ENCODE data around the gene LMO7. TPM values are rescaled to one million over a fixed set of nuclear protein-coding genes. Genes with fewer than 3 reads are reported as not detected.

Gene LMO7
- total RNA-seq, 2 experiments from 2014 or later = 21.4 to 25.4 TPM

GRCh38 chr13:75635101-75635827 lies 866 bp upstream of the LMO7 start:
- Histone ChIP-seq H3K4me3 (ENCODE audit: low read depth, low read length, poor library complexity, severe bottlenecking) (peak overlapping the region; percentile 71), H3K4me2 (ENCODE audit: low read length) (peak overlapping the region; percentile 86), H2AFZ (ENCODE audit: low read length) (peak overlapping the region; percentile 96), H3K9me2 (ENCODE audit: insufficient read depth, low read length) (no peaks in the 10 kb centered on the region), H3K4me1 (ENCODE audit: insufficient read depth, low read length, poor library complexity, severe bottlenecking) (peaks cover 23% of the 10 kb centered on the region), H3K27ac (ENCODE audit: low read depth, low read length, poor library complexity, severe bottlenecking) (no peak overlapping the region), H3K79me2 (ENCODE audit: insufficient read depth, low read depth, low read length) (no peaks in the 10 kb centered on the region), H3K36me3 (ENCODE audit: insufficient read depth, low read length) (no peaks in the 10 kb centered on the region), H3K9me3 (ENCODE audit: low read length) (no peaks in the 10 kb centered on the region), H4K20me1 (ENCODE audit: insufficient read depth, low read length) (no peaks in the 10 kb centered on the region; the same call in 1 of the 2 replicates)
- no TSS peak for BruUV-seq (replicated peaks)
- intact Hi-C loops (cut with micrococcal nuclease; ENCODE audit: unreplicated experiment) = loop anchor here (5.0 kb wide), 2 partner anchors 153 to 268 kb away; partner anchors contain the start of gene TBC1D4
- POLR2A ChIA-PET = interaction anchor here (0.9 kb wide), 1 partner anchor 14 kb away, joined by 4 read pairs; no protein-coding TSS in a partner anchor
- DNase-seq (ENCODE audit: low spot score) = no peak
- CTCF ChIA-PET (ENCODE audit: unreplicated experiment) = no interaction called here
- TF ChIP-seq EZH2phosphoT487 (IDR thresholded peaks at IDR 0.05; ENCODE audit: borderline replicate concordance, low read depth, low read length) (no peak), CTCF (conservative IDR thresholded peaks at IDR 0.05; ENCODE audit: low read length) (no peak)

- Histone ChIP-seq H3K4me3 (ENCODE audit: low read depth, low read length, poor library complexity, severe bottlenecking) (peak overlapping the region; percentile 71), H3K36me3 (ENCODE audit: insufficient read depth, low read length) (no peaks in the 10 kb centered on the region), H3K79me2 (ENCODE audit: insufficient read depth, low read depth, low read length) (no peaks in the 10 kb centered on the region), H3K4me2 (ENCODE audit: low read length) (peak overlapping the region; percentile 86), H4K20me1 (ENCODE audit: insufficient read depth, low read length) (no peaks in the 10 kb centered on the region; the same call in 1 of the 2 replicates), H3K9me3 (ENCODE audit: low read length) (no peaks in the 10 kb centered on the region), H3K4me1 (ENCODE audit: insufficient read depth, low read length, poor library complexity, severe bottlenecking) (peaks cover 23% of the 10 kb centered on the region), H3K27ac (ENCODE audit: low read depth, low read length, poor library complexity, severe bottlenecking) (no peak overlapping the region), H2AFZ (ENCODE audit: low read length) (peak overlapping the region; percentile 96), H3K9me2 (ENCODE audit: insufficient read depth, low read length) (no peaks in the 10 kb centered on the region)
- POLR2A ChIA-PET = interaction anchor here (0.6 to 2.0 kb wide), 2 partner anchors 12 to 51 kb away, joined by 3 to 5 read pairs; no protein-coding TSS in a partner anchor
- intact Hi-C loops (cut with micrococcal nuclease; ENCODE audit: unreplicated experiment) = loop anchor here (5.0 kb wide), 2 partner anchors 154 to 269 kb away; partner anchors contain the start of gene TBC1D4
- TF ChIP-seq CTCF (conservative IDR thresholded peaks at IDR 0.05; ENCODE audit: low read length) (no peak), EZH2phosphoT487 (IDR thresholded peaks at IDR 0.05; ENCODE audit: borderline replicate concordance, low read depth, low read length) (no peak)
- BruUV-seq (replicated peaks) = no TSS peak
- CTCF ChIA-PET (ENCODE audit: unreplicated experiment) = no interaction called here
- DNase-seq (ENCODE audit: low spot score) = no peak
These were observed 478 bp downstream of the LMO7 start for GRCh38 chr13:75636436-75637180.

Data from OCI-LY7 (cell line).